Stomach (tissue), 9 donors: ENCODE results near the gene HTR3D. TPM values are rescaled to one million over a fixed set of nuclear protein-coding genes. Genes with fewer than 3 reads are reported as not detected.

ENCODE experiments used
- DNase-seq, 2 donors: peaks; one replicate each; pipeline versions ENCODE4 v3.0.0 to v3.0.0-alpha.2; 2013 to 2019
- H3K27ac ChIP-seq, 5 donors: fragments of 200-600 bp in 4 of 5; sonication (generic) in 4 of 5; one replicate each; pipeline ENCODE4 v1.5.1; 2013 to 2019; ENCODE audit warnings: mild to moderate bottlenecking in 1 of 5, moderate library complexity in 1 of 5
- H3K27me3 ChIP-seq, 3 donors: fragments of 200-600 bp; sonication (generic); one replicate each; pipeline ENCODE4 v1.5.1; 2017 to 2019; ENCODE audit warnings: mixed run types in 1 of 3
- H3K36me3 ChIP-seq, 4 donors: fragments of 200-600 bp; sonication (generic); 1 replicate in 3 of 4; 2 replicates in 1 of 4; pipeline ENCODE4 v1.5.1; 2016 to 2019
- H3K4me1 ChIP-seq, 4 donors: fragments of 200-600 bp; sonication (generic); one replicate each; pipeline ENCODE4 v1.5.1; 2016 to 2019
- H3K4me3 ChIP-seq, 4 donors: fragments of 200-600 bp; sonication (generic) in 3 of 4; one replicate each; pipeline ENCODE4 v1.5.1; 2016 to 2019; ENCODE audit warnings: mild to moderate bottlenecking in 1 of 4
- H3K9me3 ChIP-seq, 4 donors: fragments of 200-600 bp; sonication (generic); one replicate each; pipeline ENCODE4 v1.5.1; 2016 to 2019
- CTCF ChIP-seq, 7 experiments: fragments of 450-650 bp in 4 of 7; fragments of 200-600 bp in 3 of 7; sonication (generic) in 3 of 7; IDR thresholded peaks; one replicate each; pipeline ENCODE4 v1.5.1; 2016 to 2019; ENCODE audit warnings: antibody characterized with exemption in 7 of 7, control low read depth in 2 of 7, mild to moderate bottlenecking in 1 of 7
- EP300 ChIP-seq: sonication (generic); formaldehyde crosslinking; IDR thresholded peaks from one replicate; pipeline ENCODE4 v1.6.1; 2017; ENCODE audit warnings: antibody characterized with exemption
- POLR2A ChIP-seq, 4 donors: fragments of 450-650 bp; IDR thresholded peaks; one replicate each; pipeline ENCODE4 v1.6.1; 2016; ENCODE audit warnings: antibody characterized with exemption in 4 of 4, control low read depth in 2 of 4, mild to moderate bottlenecking in 1 of 4, moderate library complexity in 1 of 4
- POLR2AphosphoS5 ChIP-seq, 3 donors: sonication (generic); formaldehyde crosslinking; IDR thresholded peaks; one replicate each; pipeline ENCODE4 v1.6.1; 2016; ENCODE audit warnings: antibody characterized with exemption in 3 of 3
- WGBS, 5 donors: extraction: QIAGEN DNeasy Blood & Tissue Kit in 3 of 5; methylation state at CpG; one replicate each; pipeline versions ENCODE4 v1.1.5 to v1.1.7; 2013 to 2018; 5-methylcytosine and 5-hydroxymethylcytosine counted together
- intact Hi-C: fragments of 100-400 bp; cut with DNase I; formaldehyde crosslinking; loops from one replicate; pipeline ENCODE4 v1.15.1; 2023; ENCODE audit warnings: low total_unique reads
- polyA plus RNA-seq, 3 donors: library from polyadenylated mRNA; stranded (reverse); fragments of 200-250 nt; gene quantifications; one replicate each; pipeline ENCODE4 v1.2.3, GENCODE V29; 2013
- total RNA-seq, 5 donors: library from RNA; depleted of rRNA; stranded (reverse); fragments of >200 nt; gene quantifications; one replicate each; pipeline versions ENCODE4 v1.1.0 to v1.2.3, GENCODE V29; 2014 to 2016
- donor health status: healthy with polysubstance abuse.
- donor health status: Bipolar disorder and iron deficiency.
- donor health status: healthy.

HTR3D gene
- total and polyA plus RNA-seq, 8 donors = not detected

GRCh38 chr3:184050217-184050847 lies 18.8 kb downstream of the HTR3D start:
- WGBS, 5 donors = 75 to 81% (median 80%) methylated on average over 7 of the region's 7 CpGs
- intact Hi-C loops = no loop called here
- Histone ChIP-seq H3K9me3 (no peaks in the 10 kb centered on the region), H3K27ac (no peak overlapping the region), H3K4me3 (no peak overlapping the region), H3K4me1 (no peaks in the 10 kb centered on the region), H3K27me3 (no peaks in the 10 kb centered on the region), H3K36me3 (no peaks in the 10 kb centered on the region)
- peak in 1 of 2 donors; percentile 80 for DNase-seq
- TF ChIP-seq EP300 (no peak), POLR2AphosphoS5 (IDR thresholded peaks at IDR 0.05) (no peak), POLR2A (IDR thresholded peaks at IDR 0.05) (no peak), CTCF (IDR thresholded peaks at IDR 0.05) (no peak)

- WGBS, 5 donors = 60 to 71% (median 70%) methylated on average over 4 of the region's 4 CpGs
Observed at GRCh38 chr3:184052767-184053166, 21.2 kb downstream of the HTR3D start, which contains the start of gene HTR3C. Gene HTR3C (plus strand): TSS chr3:184053047. CDS start chr3:184053081, 34 bp downstream.

GRCh38 chr3:184058029-184058428 lies 26.5 kb downstream of the HTR3D start:
- intact Hi-C loops = no loop called here
- no peak overlapping the region for H3K4me3 ChIP-seq
- H3K36me3 ChIP-seq = no peaks in the 10 kb centered on the region
- no peaks in the 10 kb centered on the region for H3K9me3 ChIP-seq
- H3K27me3 ChIP-seq = no peaks in the 10 kb centered on the region
- TF ChIP-seq CTCF (IDR thresholded peaks at IDR 0.05) (no peak), EP300 (no peak), POLR2A (IDR thresholded peaks at IDR 0.05) (no peak), POLR2AphosphoS5 (IDR thresholded peaks at IDR 0.05) (no peak)
- no peak for DNase-seq
- H3K27ac ChIP-seq = no peak overlapping the region
- no peaks in the 10 kb centered on the region for H3K4me1 ChIP-seq
- 70 to 75% (median 73%) methylated on average over 9 of the region's 9 CpGs for WGBS, 5 donors

More at GRCh38 chr3:184052767-184053166, 21.2 kb downstream of the HTR3D start, which contains the start of gene HTR3C:
- no peak within 1 kb of the TSS for H3K4me3 ChIP-seq
- no peaks in the 10 kb centered on the region for H3K36me3 ChIP-seq
- no peak for DNase-seq
- H3K27me3 ChIP-seq = no peaks in the 10 kb centered on the region
- intact Hi-C loops = no loop called here
- H3K27ac ChIP-seq = no peak within 1 kb of the TSS
- no peaks in the 10 kb centered on the region for H3K4me1 ChIP-seq
- no peak for TF ChIP-seq CTCF (IDR thresholded peaks at IDR 0.05)
- no peak for TF ChIP-seq POLR2A (IDR thresholded peaks at IDR 0.05)
- no peak for TF ChIP-seq EP300
- no peaks in the 10 kb centered on the region for H3K9me3 ChIP-seq

- Histone ChIP-seq H3K27ac (no peak overlapping the region), H3K4me3 (no peak overlapping the region), H3K27me3 (no peaks in the 10 kb centered on the region), H3K9me3 (no peaks in the 10 kb centered on the region), H3K36me3 (no peaks in the 10 kb centered on the region), H3K4me1 (no peaks in the 10 kb centered on the region)
- intact Hi-C loops = no loop called here
- 41 to 47% (median 45%) methylated on average over 7 of the region's 7 CpGs for WGBS, 5 donors
- DNase-seq = no peak
- TF ChIP-seq EP300 = no peak
- TF ChIP-seq POLR2A (IDR thresholded peaks at IDR 0.05) = no peak
- TF ChIP-seq CTCF (IDR thresholded peaks at IDR 0.05) = no peak
- TF ChIP-seq POLR2AphosphoS5 (IDR thresholded peaks at IDR 0.05) = no peak
Observed at GRCh38 chr3:184059424-184059823, 27.9 kb downstream of the HTR3D start.
